Activated naive CD8-positive, alpha-beta T cell treated with anti-CD3 and anti-CD28 coated beads, Interleukin-2, amount 50 U/mL, for 24 hours (primary cell): ENCODE measurements around the gene EXT2.

Source experiments
- ATAC-seq: fragments of 150-1000 bp; cut with Tn5 transposase; one replicate; pipeline ENCODE4 v1.10.0; 2021
- DNase-seq: peaks from one replicate; pipeline ENCODE4 v3.0.0; 2021
- H3K27ac Mint-ChIP-seq: one replicate; pipeline ENCODE4 v1.8.0; 2021; ENCODE audit warnings: mild to moderate bottlenecking, mixed read lengths
- H3K27me3 Mint-ChIP-seq: one replicate; pipeline ENCODE4 v1.8.0; 2021; ENCODE audit warnings: mixed read lengths
- H3K36me3 Mint-ChIP-seq: one replicate; pipeline ENCODE4 v1.8.0; 2021; ENCODE audit warnings: low read depth, mixed read lengths
- H3K4me1 Mint-ChIP-seq: one replicate; pipeline ENCODE4 v1.8.0; 2021; ENCODE audit warnings: mixed read lengths
- H3K4me3 Mint-ChIP-seq: one replicate; pipeline ENCODE4 v1.8.0; 2021; ENCODE audit warnings: mild to moderate bottlenecking, moderate library complexity, mixed read lengths
- H3K9me3 Mint-ChIP-seq: one replicate; pipeline ENCODE4 v1.8.0; 2021; ENCODE audit warnings: mixed read lengths

EXT2 gene

DNA sequence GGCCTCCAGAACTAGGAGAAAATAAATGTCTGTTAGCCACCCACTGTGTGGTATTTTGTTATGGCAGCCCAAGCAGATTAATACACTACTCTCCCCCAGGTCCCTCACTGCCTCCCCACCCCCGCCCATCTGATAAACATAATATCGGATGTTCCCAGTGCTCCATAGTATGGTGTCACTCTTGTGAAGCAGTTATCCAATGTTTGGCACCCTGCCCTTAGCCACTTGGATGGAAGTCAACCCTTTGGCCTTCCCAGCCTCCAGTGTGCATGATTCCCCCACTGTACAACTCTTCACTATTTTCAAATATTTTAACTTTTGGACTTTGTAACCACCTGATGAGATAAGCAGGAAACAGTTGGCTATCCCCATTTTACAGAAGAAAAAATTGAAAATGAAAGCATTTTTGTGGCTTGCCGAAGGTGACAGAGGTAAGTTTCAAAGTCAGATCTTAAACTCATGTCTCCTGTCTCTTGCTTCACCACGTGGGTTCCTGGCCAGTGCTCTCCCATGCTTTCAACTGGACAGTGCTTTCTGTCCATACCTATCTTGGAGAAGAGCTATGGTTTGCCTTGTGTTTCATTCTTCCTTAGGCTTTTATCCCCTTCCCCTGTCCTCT, 161.3 kb downstream of the EXT2 start:
- H3K9me3 Mint-ChIP-seq = peaks cover 24% of the 10 kb centered on the region
- ATAC-seq = no peak
- no peaks in the 10 kb centered on the region for H3K27me3 Mint-ChIP-seq
- no peak for DNase-seq
- peaks cover 14% of the 10 kb centered on the region for H3K36me3 Mint-ChIP-seq
- no peak overlapping the region for H3K4me3 Mint-ChIP-seq
- peaks cover 6% of the 10 kb centered on the region for H3K4me1 Mint-ChIP-seq
- H3K27ac Mint-ChIP-seq = no peak overlapping the region

DNA sequence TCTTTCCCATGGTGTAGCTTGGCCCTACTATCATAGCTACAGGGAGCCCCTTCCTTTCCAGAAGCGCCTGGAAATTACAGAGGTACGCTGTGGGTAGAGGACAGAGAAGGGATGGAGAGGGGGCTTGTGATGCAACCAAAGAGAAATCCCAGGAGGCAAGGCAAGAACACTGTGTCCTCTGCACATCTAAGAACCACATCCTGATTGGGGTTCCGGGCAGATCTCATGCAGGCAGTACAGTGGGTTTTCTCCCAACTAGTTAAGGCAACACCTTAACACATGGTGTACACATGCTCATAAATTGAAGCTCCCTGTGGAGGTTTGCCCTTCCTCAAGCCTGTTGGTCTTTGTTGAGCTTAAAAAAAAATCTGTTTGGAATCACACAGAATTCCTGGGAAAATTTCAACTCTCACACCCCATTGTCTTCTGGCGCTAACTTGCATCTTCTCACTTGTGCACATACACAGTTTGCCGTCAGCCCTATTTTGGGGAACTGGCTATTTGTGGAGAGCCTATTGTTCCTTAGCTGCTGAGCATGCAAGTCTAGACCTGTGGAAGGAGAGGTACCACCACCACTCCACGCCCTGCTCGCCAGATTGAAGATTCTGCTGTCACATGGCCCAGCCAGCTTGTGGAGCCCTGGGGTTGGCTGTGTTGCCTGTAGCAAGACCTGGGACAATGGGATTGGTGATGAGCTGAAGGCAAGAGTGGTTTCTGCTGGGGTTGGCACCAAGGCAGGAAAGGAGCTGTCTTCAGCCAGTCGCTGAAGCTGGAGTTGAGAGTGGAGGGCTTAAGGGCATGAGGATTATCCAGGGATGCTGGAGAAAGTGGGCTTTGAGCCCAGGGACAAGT, 162.1 kb downstream of the EXT2 start:
- H3K4me3 Mint-ChIP-seq = no peak overlapping the region
- no peak overlapping the region for H3K27ac Mint-ChIP-seq
- peaks cover 6% of the 10 kb centered on the region for H3K4me1 Mint-ChIP-seq
- peaks cover 16% of the 10 kb centered on the region for H3K9me3 Mint-ChIP-seq
- DNase-seq (no peak), ATAC-seq (no peak)
- peaks cover 6% of the 10 kb centered on the region for H3K36me3 Mint-ChIP-seq
- H3K27me3 Mint-ChIP-seq = no peaks in the 10 kb centered on the region

DNA sequence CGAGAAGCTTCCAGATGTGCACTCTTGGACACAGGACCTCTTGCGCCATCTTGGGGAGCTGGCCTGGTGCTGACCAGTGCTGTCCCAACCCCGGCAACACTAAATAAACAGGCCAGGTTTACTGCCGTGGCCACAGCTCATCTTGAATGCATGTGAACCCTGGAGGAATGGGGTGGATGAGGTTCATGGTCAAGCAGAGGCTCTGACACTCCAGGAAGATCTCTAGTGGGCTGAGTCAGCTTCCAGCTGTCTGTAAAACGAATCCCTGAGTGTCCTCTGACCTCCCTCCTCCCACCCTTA, 162.7 kb downstream of the EXT2 start:
- Mint-ChIP-seq H3K4me3 (no peak overlapping the region), H3K27me3 (no peaks in the 10 kb centered on the region), H3K4me1 (peaks cover 6% of the 10 kb centered on the region), H3K36me3 (peaks cover under 1% of the 10 kb centered on the region), H3K27ac (no peak overlapping the region), H3K9me3 (peaks cover 10% of the 10 kb centered on the region)
- no peak for DNase-seq
- no peak for ATAC-seq

DNA sequence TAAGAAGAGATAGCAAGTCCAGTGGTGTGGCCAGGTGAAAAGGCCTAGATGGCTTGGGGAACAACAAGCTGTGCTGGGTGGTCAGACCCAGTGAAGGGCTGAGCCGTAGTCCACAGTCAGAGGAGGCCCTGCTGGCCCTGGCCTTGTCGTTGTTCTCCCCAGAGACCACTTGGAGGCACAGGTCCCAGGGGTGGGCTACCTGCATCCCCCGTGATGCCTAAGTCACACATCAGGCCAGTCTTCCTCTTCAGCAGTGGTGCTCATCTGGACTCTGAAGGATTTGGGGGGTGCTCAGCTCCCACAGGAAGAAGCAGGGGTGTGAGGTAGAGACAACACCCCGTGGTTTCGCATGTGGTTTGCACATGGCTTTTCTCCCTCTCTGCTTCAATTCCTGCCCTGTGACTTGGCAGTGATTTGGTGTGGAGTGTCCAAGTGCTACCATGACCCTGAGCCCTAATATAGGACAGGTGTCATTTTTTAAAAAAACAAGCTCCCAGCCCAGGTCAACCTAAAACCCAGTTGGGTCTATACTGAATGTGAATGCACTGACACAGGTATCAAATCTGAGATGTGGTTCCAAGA, 163.5 kb downstream of the EXT2 start:
- DNase-seq = no peak
- Mint-ChIP-seq H3K27ac (no peak overlapping the region), H3K36me3 (no peaks in the 10 kb centered on the region), H3K4me1 (peaks cover 6% of the 10 kb centered on the region), H3K9me3 (peaks cover 3% of the 10 kb centered on the region), H3K27me3 (no peaks in the 10 kb centered on the region), H3K4me3 (no peak overlapping the region)
- no peak for ATAC-seq

DNA sequence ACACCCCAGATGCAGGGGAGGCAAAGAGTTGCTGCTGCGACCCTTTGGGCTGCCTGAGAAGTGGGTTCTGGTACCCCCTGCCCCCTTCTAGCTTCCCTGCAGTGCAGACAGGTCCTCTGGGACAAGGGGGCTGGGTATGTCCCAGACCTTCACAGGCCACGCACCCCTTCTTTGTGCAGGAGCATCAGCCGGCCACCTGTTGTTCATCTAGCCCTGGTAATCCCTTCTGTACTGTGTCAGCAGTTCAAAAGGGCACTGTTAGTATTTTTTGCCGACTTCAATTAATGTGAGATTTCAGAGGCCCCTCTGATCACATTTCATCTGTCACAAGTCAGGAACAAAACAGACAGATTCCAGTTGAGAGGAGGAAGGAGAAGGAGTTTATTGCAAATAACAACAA, 164.6 kb downstream of the EXT2 start:
- ATAC-seq = no peak

DNA sequence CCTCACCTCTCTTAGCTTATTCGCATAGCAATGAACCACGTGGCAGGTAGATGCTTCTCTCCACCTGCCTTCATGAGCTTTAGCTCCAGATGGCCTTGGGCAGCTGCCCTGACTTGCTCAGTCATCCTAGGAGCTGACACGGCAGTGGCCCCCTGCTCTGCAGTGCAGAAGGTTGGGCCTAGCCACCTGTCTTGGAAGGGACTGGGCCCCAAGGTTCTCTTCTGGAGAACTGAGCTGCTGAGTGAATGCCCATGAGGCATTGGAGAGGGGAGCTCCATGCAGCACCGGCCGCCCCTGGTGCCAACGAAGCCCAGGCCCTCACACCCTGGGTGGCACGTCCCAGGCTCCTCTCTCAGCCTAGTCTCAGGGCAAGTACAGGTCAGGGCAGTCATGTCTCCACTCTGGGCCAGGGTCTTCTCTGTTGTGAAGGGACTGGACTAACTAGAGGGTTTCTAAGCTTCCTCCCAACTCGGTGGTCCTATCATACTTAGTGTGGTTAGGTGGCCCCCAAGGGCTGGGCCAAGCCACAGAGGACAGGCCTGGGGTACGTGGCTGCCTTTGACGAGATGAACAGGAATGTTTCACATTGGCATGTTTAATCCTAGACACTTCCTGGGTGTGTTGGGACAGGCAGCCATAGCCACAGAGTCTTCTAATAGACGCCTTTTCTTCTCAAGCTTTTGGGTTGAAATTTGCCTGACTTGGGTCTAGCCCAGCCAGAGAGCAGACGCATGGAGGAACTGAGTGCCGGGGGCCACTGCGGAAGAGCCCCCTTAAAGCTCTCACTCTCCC, 166.5 kb downstream of the EXT2 start:
- no peaks in the 10 kb centered on the region for H3K9me3 Mint-ChIP-seq
- no peak overlapping the region for H3K4me3 Mint-ChIP-seq
- DNase-seq = no peak
- peaks cover 3% of the 10 kb centered on the region for H3K4me1 Mint-ChIP-seq
- no peak overlapping the region for H3K27ac Mint-ChIP-seq
- ATAC-seq = no peak
- no peaks in the 10 kb centered on the region for H3K27me3 Mint-ChIP-seq
- H3K36me3 Mint-ChIP-seq = no peaks in the 10 kb centered on the region

More for the DNA sequence above, 164.6 kb downstream of the EXT2 start:
- Mint-ChIP-seq H3K36me3 (no peaks in the 10 kb centered on the region), H3K4me3 (no peak overlapping the region), H3K27me3 (no peaks in the 10 kb centered on the region), H3K27ac (no peak overlapping the region), H3K9me3 (no peaks in the 10 kb centered on the region), H3K4me1 (peaks cover 6% of the 10 kb centered on the region)
- no peak for DNase-seq

DNA sequence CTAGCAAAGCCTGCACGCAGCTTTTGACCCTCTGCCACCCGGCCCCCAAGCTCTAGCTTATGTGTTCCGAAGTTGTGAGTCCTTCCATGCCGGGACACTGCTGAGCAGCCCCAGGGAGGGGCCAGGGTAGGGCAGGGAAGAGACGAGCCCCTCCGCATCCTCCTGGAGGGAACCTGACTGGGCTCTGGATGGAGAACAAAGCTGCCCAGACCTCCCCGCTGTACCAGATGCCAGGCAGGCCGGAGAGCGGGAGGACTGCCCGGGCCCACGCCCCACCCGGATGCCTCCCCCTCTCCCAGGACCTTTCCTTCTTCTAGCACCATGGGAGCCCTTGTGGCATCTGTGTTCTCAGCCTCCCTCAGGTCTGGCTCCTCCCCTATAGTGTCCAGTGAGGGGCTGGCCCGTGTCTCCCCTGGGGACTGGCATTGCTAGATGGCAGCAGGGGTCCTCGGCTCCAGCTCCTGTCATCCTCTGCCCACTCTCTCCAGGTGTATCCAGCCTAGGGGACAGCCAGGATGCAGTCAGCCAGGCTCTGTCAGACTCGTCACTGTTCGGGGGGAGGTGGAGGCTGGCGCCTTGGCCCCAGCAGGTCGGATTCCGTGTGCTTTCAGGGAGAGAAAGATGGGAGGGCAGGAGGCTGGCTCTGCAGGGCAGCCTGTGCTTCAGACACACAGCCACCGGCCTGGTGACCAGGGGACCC, 168.4 kb downstream of the EXT2 start:
- Mint-ChIP-seq H3K9me3 (no peaks in the 10 kb centered on the region), H3K27ac (no peak overlapping the region)

DNA sequence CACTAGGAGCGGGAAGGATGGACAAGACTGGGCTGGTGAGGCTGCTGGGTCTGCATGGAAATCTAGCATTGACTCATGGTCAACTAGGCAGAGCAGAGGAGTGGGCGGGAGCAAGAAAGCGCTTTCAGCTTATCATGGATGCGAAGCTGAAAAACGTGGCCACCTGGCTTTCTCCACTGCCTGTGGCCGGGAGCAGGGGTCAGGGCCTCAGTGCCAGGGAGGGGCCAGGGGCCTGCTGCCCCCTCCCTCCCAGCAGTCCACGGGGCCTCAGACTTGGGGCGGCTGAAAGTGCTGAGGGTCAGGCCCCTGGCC, 168.9 kb downstream of the EXT2 start:
- H3K9me3 Mint-ChIP-seq = no peaks in the 10 kb centered on the region
- no peak for DNase-seq
- no peaks in the 10 kb centered on the region for H3K4me1 Mint-ChIP-seq
- no peak for ATAC-seq
- no peak overlapping the region for H3K4me3 Mint-ChIP-seq
- H3K27me3 Mint-ChIP-seq = no peaks in the 10 kb centered on the region
- H3K36me3 Mint-ChIP-seq = no peaks in the 10 kb centered on the region
- H3K27ac Mint-ChIP-seq = no peak overlapping the region

More for the DNA sequence above, 168.4 kb downstream of the EXT2 start:
- H3K4me3 Mint-ChIP-seq = no peak overlapping the region
- no peaks in the 10 kb centered on the region for H3K27me3 Mint-ChIP-seq
- ATAC-seq (no peak), DNase-seq (no peak)
- H3K36me3 Mint-ChIP-seq = no peaks in the 10 kb centered on the region
- no peaks in the 10 kb centered on the region for H3K4me1 Mint-ChIP-seq

DNA sequence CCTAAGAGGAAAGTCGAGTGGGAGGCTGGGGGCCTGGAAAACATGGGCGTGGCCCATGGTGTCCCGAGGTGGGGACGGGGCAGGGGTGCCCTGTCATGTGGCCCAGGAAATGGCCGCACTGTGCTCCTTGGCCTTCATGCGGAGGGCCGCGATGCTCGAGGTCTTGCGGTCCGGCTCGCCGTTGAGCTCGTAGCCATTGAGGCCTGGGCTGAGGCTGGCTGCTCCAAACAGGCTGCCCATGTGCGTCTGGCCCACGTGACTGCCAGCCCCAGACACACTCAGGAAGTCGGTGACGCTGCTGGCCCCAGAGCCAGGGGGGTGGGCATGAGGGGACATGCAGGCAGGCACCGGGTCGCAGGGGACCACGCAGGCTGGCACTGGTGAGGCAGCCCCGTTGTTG, 169.3 kb downstream of the EXT2 start:
- ATAC-seq (no peak), DNase-seq (no peak)
- H3K27me3 Mint-ChIP-seq = no peaks in the 10 kb centered on the region
- no peaks in the 10 kb centered on the region for H3K36me3 Mint-ChIP-seq
- no peak overlapping the region for H3K4me3 Mint-ChIP-seq
- no peak overlapping the region for H3K27ac Mint-ChIP-seq
- no peaks in the 10 kb centered on the region for H3K9me3 Mint-ChIP-seq
- H3K4me1 Mint-ChIP-seq = no peaks in the 10 kb centered on the region

DNA sequence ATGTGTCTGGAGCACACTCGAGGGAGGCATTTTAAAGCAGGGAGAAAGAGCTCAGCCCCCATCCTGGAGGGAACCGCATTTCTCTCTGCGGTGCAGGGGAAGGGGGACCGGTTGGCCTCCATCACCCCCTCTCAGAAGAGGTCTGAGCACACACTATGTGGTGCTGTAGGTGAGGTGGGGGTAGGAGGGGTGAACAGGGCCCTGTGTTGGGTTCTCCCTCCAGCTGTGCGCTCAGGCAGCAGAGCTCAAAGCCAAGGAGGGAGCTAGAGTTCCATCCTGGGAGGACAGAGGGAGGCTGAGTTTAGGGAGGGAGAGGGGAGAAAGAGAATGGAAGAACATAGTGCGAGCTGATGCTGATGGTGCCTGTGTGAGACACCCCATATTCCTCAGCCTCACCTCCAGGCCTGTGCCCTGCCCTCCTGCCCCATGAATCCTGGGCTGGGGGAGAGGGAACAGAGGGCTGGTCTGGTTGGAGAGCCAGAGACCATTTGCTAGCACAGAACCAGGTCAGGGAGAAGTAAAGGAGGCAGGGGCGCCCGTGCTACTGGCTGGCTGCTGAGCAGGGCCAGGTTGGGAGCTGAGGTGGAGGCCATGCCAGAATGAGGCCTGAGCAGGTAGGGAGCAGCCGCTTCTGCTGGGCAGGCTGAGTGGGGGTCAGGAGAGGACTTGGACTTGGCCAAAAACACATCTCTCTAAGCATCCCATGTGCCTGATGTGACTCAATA, 170.7 kb downstream of the EXT2 start:
- Mint-ChIP-seq H3K4me1 (no peaks in the 10 kb centered on the region), H3K4me3 (no peak overlapping the region), H3K9me3 (no peaks in the 10 kb centered on the region), H3K27me3 (no peaks in the 10 kb centered on the region), H3K27ac (no peak overlapping the region), H3K36me3 (no peaks in the 10 kb centered on the region)
- no peak for ATAC-seq
- no peak for DNase-seq

DNA sequence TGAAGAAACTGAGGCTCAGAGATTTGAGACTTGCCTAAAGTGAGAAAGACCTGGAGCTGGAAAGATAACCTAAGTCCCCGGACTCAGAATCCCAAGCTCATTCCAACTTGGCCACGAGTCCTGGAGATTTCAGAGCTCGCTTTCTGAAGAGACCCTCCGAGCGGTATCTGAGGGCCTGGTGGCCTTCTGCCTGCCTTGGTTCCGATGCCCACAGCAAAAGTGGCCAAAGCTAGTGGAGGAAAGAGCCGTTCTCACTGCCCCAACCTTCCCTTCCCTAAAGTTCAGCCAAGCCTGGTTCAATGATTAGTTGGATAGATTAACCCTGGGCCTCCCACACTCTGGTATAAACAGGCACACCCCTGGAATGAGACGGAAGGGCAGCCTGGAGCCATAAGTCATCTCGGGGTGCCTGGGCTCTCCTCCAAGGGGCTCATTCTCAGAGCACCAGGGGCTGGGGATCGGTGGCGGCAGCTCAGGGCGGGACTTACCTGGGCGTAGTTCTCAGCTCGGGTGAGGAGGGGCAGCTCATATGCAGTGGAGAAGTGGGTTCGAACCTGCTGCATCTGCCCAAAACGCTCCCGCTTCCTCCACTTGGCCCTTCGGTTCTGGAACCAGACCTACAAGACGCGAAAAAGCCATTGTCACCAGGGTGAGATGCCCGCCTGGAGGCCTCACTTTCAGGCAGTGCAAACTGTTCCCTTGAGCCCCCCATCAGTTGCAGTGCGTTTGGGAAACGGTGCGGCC, 171.7 kb downstream of the EXT2 start:
- Mint-ChIP-seq H3K27ac (no peak overlapping the region), H3K36me3 (no peaks in the 10 kb centered on the region), H3K9me3 (no peaks in the 10 kb centered on the region), H3K27me3 (no peaks in the 10 kb centered on the region), H3K4me3 (no peak overlapping the region), H3K4me1 (no peaks in the 10 kb centered on the region)
- DNase-seq (no peak), ATAC-seq (no peak)

DNA sequence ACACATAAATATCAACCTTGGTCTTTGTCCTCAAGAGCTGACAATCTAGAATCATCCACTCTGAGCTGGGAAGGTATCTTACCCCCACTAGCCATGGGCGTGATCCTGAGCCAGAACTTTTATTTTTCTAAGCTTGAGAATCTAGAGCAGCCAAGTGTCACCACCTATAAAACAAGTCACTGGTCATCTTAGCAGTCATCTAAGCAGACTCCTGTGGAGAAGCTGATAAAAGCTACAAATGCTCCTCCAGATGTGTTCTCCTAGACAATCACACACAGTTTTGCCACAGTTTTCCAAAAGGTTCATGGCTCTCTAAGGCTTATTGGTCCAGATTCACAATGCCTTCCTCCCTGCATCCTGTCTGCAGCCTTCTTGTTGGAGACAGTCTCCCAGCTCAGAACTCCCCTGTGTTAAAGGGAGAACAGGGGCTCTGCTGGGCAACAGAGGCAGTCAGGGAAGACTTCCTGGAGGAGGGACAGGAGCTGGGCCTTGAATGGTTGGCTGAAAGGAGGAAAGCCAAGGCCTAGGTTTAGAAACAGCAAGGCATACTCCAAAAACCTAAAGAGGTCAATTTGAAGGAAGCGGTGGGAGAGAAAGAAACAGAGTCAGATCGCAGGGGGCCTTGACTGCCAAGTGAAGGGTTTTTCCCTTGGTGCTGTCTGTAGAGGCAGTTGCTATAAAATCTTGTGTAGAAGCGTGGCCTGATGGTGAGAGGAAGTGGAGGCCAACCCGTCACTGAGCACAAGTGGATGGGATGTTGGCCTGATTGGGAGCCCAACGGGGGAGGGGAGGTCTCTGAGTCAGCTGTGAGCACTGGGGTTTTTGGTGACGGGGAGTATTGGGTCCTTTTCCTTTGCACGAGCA, 172.5 kb downstream of the EXT2 start:
- H3K27ac Mint-ChIP-seq = no peak overlapping the region
- DNase-seq (no peak), ATAC-seq (no peak)
- H3K4me3 Mint-ChIP-seq = no peak overlapping the region
- no peaks in the 10 kb centered on the region for H3K27me3 Mint-ChIP-seq
- H3K4me1 Mint-ChIP-seq = no peaks in the 10 kb centered on the region
- H3K36me3 Mint-ChIP-seq = no peaks in the 10 kb centered on the region
- no peaks in the 10 kb centered on the region for H3K9me3 Mint-ChIP-seq

DNA sequence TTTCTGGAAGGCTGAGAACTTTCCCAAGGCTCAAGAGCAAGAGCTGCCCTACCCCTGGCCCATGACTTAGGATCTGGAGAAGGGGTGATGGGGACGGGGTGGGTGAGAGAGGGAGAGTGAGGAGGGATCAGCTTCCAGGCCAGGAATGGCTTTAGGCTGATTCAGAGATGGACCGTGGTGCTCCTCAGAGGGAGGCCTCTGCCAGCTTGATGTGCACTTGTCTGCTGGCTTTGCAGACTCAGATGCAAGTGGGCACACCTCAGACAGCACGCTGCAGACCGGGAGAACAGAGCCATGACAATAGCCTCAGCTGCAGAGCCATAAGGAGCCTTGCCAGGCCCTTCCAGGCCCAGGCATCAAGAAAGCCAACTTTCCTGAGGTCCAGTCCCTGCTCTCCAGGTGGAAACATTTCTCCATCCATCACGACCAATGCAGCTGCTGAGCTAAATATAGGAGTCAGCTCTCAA, 173.2 kb downstream of the EXT2 start:
- Mint-ChIP-seq H3K27me3 (no peaks in the 10 kb centered on the region), H3K9me3 (no peaks in the 10 kb centered on the region), H3K4me1 (no peaks in the 10 kb centered on the region), H3K27ac (no peak overlapping the region), H3K36me3 (no peaks in the 10 kb centered on the region), H3K4me3 (no peak overlapping the region)
- ATAC-seq (no peak), DNase-seq (no peak)
